ENCODE data around the gene RPRML. TPM values are rescaled to one million over a fixed set of nuclear protein-coding genes. Genes with fewer than 3 reads are reported as not detected.
"Not testable (repeated sequence)": the region's sequence is repeated elsewhere in the genome, so short reads cannot be mapped to it uniquely, and the experiment has no call there.

Gene RPRML
- total RNA-seq, 1 donor from 2014 or later, result 2.0 TPM

- FAIRE-seq (no peak), DNase-seq (ENCODE audit: low spot score in 2 of 2) (no peak)
These were observed 1.7 kb downstream of the RPRML start for GRCh38 chr17:46977348-46977747.

GRCh38 chr17:46976626-46977270 is 2.3 kb downstream of the RPRML start:
- no peak for FAIRE-seq
- DNase-seq (ENCODE audit: low spot score in 2 of 2), result no peak

- FAIRE-seq, result no peak
- DNase-seq (ENCODE audit: low spot score in 2 of 2), result no peak
These were observed 3.8 kb downstream of the RPRML start for GRCh38 chr17:46975287-46975686.

GRCh38 chr17:46974086-46974485 is 5.0 kb downstream of the RPRML start:
- FAIRE-seq (no peak), DNase-seq (ENCODE audit: low spot score in 2 of 2) (no peak)

- no peak for DNase-seq (ENCODE audit: low spot score in 2 of 2)
- FAIRE-seq, result no peak
These were observed 6.7 kb downstream of the RPRML start for GRCh38 chr17:46972346-46972745.

- DNase-seq (ENCODE audit: low spot score in 2 of 2) (no peak), FAIRE-seq (no peak)
These were observed 7.3 kb downstream of the RPRML start for GRCh38 chr17:46971647-46972300.

GRCh38 chr17:46968896-46969295 is 10.2 kb downstream of the RPRML start:
- FAIRE-seq (no peak), DNase-seq (ENCODE audit: low spot score in 2 of 2) (no peak)

- DNase-seq (ENCODE audit: low spot score in 2 of 2), result no peak
- no peak for FAIRE-seq
These were observed 10.7 kb downstream of the RPRML start for GRCh38 chr17:46968224-46968834.

GRCh38 chr17:46964315-46965265 is 14.5 kb downstream of the RPRML start:
- FAIRE-seq, result no peak
- DNase-seq (ENCODE audit: low spot score in 2 of 2), result no peak

GRCh38 chr17:46963571-46963970 is 15.5 kb downstream of the RPRML start:
- FAIRE-seq (no peak), DNase-seq (ENCODE audit: low spot score in 2 of 2) (no peak)

- DNase-seq (ENCODE audit: low spot score in 2 of 2) (no peak), FAIRE-seq (no peak)
These were observed 16.7 kb downstream of the RPRML start for GRCh38 chr17:46962374-46962790.

GRCh38 chr17:46960152-46960551 is 18.9 kb downstream of the RPRML start:
- DNase-seq (ENCODE audit: low spot score in 2 of 2) (no peak), FAIRE-seq (no peak)

- DNase-seq (ENCODE audit: low spot score in 2 of 2), result no peak
- FAIRE-seq, result no peak
These were observed 20.9 kb downstream of the RPRML start for GRCh38 chr17:46958041-46958591.

GRCh38 chr17:46953191-46953590 is 25.9 kb downstream of the RPRML start:
- not testable (repeated sequence) for FAIRE-seq; DNase-seq (ENCODE audit: low spot score in 2 of 2)

GRCh38 chr17:46952115-46952514 is 26.9 kb downstream of the RPRML start:
- no peak for DNase-seq (ENCODE audit: low spot score in 2 of 2)
- no peak for FAIRE-seq

GRCh38 chr17:46951706-46952105 is 27.3 kb downstream of the RPRML start:
- FAIRE-seq (no peak), DNase-seq (ENCODE audit: low spot score in 2 of 2) (no peak)

- FAIRE-seq, result no peak
- no peak for DNase-seq (ENCODE audit: low spot score in 2 of 2)
These were observed 27.9 kb downstream of the RPRML start for GRCh38 chr17:46950997-46951621.

- DNase-seq (ENCODE audit: low spot score in 2 of 2) (no peak), FAIRE-seq (no peak)
These were observed 28.6 kb downstream of the RPRML start for GRCh38 chr17:46950342-46950996.

All from frontal cortex (tissue), 4 donors.